ENCODE measurements around the gene MADD. TPM values are rescaled to one million over a fixed set of nuclear protein-coding genes. Genes with fewer than 3 reads are reported as not detected.

Gene MADD
- total RNA-seq, 4 donors from 2014 or later = 29.0 to 49.7 (median 38.1) TPM

DNA sequence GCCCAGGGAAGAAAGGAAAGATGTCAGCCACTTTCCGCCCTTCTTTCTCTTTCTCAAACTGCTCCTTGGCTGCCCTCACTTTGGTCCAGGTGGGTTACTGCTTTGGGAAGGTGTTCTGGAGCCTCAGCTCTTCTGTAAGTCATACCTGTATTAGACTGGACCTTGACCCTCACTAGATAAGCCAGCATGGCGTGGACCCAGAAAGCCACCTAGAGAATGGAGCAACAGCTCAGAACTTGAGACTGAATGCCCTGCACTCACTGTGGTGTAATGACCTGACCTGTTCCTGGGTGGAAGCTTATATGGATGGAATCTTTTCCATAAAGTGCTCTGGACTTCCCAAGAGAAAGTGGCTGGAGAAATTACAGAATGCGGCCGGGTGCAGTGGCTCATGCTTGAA, 36.9 kb upstream of the MADD start:
- WGBS, 2 donors = 93 to 100% methylated on average over 3 to 4 of the region's 4 CpGs
- Histone ChIP-seq H3K27me3 (no peaks in the 10 kb centered on the region), H3K36me3 (no peaks in the 10 kb centered on the region), H3K4me1 (peaks cover 0 to 7% of the 10 kb centered on the region in 2 donors), H3K4me3 (replicated peaks in 1 of 3) (no peak overlapping the region), H3K9me3 (no peaks in the 10 kb centered on the region), H3K27ac (no peak overlapping the region)
- no peak for DNase-seq
- TF ChIP-seq, protein P1, sequence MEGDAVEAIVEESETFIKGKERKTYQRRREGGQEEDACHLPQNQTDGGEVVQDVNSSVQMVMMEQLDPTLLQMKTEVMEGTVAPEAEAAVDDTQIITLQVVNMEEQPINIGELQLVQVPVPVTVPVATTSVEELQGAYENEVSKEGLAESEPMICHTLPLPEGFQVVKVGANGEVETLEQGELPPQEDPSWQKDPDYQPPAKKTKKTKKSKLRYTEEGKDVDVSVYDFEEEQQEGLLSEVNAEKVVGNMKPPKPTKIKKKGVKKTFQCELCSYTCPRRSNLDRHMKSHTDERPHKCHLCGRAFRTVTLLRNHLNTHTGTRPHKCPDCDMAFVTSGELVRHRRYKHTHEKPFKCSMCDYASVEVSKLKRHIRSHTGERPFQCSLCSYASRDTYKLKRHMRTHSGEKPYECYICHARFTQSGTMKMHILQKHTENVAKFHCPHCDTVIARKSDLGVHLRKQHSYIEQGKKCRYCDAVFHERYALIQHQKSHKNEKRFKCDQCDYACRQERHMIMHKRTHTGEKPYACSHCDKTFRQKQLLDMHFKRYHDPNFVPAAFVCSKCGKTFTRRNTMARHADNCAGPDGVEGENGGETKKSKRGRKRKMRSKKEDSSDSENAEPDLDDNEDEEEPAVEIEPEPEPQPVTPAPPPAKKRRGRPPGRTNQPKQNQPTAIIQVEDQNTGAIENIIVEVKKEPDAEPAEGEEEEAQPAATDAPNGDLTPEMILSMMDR (IDR thresholded peaks at IDR 0.05) = no peak
- TF ChIP-seq POLR2A (IDR thresholded peaks at IDR 0.05) = no peak
- intact Hi-C loops (cut with DNase I) = no loop called here

DNA sequence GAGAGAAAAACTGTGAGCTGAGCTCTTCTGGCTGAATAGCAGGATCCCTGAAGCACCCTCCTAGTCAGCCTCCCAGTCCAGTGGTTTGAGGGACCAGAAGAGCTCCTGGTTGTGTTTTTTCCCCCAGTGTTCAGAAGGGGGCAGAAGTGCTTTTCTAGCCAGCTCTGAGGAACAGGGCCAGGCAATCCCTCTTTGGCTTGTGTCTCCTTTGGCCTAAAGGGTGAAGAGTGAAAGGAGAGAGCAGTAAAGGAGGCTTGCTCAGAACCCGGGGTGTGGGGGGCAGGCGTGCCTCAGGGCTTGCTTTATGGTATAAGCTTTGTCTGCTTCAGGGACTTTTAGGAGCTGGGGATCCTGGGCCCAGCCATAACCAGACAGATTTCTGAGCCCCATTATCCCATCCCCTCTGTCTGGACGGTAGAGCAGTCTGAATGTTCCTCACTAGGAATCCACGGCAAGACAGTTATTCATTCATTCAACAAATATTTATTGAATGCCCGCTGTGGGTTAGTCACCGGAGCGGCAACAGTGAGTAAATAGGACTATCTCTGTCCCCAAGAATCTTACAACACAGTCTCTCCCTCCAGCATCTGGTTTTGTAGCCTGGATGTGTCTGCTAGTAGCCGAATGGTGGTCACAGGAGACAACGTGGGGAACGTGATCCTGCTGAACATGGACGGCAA, 35.8 kb upstream of the MADD start:
- Histone ChIP-seq H3K27ac (peak overlapping the region in 1 of 3 donors; percentile 51), H3K9me3 (no peaks in the 10 kb centered on the region), H3K4me3 (replicated peaks in 1 of 3) (no peak overlapping the region), H3K36me3 (peaks cover 3 to 5% of the 10 kb centered on the region in 2 donors), H3K27me3 (no peaks in the 10 kb centered on the region), H3K4me1 (peaks cover 0 to 7% of the 10 kb centered on the region in 2 donors)
- WGBS, 2 donors = 57 to 67% methylated on average over 11 of the region's 11 CpGs
- DNase-seq = no peak
- intact Hi-C loops (cut with DNase I) = no loop called here
- TF ChIP-seq, protein P1 (IDR thresholded peaks at IDR 0.05) = peak in 3 of 6 experiments; percentile 10 to 26 (median 16)
- TF ChIP-seq POLR2A (IDR thresholded peaks at IDR 0.05) = no peak

DNA sequence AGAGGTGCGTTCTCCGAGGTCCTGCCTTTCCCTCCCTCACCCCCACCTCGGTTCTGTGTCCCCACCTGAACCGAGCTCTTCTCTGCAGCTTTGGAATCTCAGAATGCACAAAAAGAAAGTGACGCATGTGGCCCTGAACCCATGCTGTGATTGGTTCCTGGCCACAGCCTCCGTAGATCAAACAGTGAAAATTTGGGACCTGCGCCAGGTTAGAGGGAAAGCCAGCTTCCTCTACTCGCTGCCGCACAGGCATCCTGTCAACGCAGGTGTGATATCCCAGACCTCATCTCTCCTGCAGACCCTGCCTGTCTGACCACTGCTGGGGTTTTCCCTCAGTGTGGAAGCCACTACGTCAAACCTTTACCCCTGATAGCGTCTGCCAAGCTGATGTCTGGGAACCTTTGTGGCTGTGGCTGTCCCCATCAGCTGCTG, 35.2 kb upstream of the MADD start:
- TF ChIP-seq, protein P1 (IDR thresholded peaks at IDR 0.05) = no peak
- peak in 1 of 2 donors; percentile 14 for TF ChIP-seq POLR2A (IDR thresholded peaks at IDR 0.05)
- Histone ChIP-seq H3K27ac (peak overlapping the region in 1 of 3 donors; percentile 51), H3K4me3 (replicated peaks in 1 of 3) (no peak overlapping the region), H3K36me3 (peaks cover 9% of the 10 kb centered on the region in 2 donors), H3K9me3 (no peaks in the 10 kb centered on the region), H3K4me1 (peaks cover 0 to 7% of the 10 kb centered on the region in 2 donors), H3K27me3 (no peaks in the 10 kb centered on the region)
- DNase-seq = peak; percentile 78 to 84
- WGBS, 2 donors = 32 to 46% methylated on average over 11 to 12 of the region's 12 CpGs
- intact Hi-C loops (cut with DNase I) = no loop called here

DNA sequence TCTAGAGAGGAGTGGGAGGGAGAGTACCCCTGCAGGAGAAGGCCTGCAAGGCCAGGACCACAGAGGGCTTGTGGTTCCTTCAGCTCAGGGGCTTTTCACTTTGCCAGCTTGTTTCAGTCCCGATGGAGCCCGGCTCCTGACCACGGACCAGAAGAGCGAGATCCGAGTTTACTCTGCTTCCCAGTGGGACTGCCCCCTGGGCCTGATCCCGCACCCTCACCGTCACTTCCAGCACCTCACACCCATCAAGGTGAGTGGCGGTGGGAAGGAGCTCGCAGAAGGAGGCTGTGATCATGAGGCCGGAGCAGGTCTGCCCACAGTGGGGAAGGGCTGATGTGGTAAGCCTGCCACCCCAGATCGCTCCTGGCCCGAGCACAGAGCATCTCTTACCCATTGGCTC, 34.8 kb upstream of the MADD start:
- Histone ChIP-seq H3K27ac (no peak overlapping the region), H3K4me1 (peaks cover 0 to 7% of the 10 kb centered on the region in 2 donors), H3K9me3 (no peaks in the 10 kb centered on the region), H3K27me3 (no peaks in the 10 kb centered on the region), H3K4me3 (replicated peaks in 1 of 3) (no peak overlapping the region), H3K36me3 (peaks cover 13 to 14% of the 10 kb centered on the region in 2 donors)
- WGBS, 2 donors = 92 to 93% methylated on average over 12 of the region's 12 CpGs
- DNase-seq = no peak
- TF ChIP-seq, protein P1 (IDR thresholded peaks at IDR 0.05) = no peak
- TF ChIP-seq POLR2A (IDR thresholded peaks at IDR 0.05) = no peak
- intact Hi-C loops (cut with DNase I) = no loop called here

DNA sequence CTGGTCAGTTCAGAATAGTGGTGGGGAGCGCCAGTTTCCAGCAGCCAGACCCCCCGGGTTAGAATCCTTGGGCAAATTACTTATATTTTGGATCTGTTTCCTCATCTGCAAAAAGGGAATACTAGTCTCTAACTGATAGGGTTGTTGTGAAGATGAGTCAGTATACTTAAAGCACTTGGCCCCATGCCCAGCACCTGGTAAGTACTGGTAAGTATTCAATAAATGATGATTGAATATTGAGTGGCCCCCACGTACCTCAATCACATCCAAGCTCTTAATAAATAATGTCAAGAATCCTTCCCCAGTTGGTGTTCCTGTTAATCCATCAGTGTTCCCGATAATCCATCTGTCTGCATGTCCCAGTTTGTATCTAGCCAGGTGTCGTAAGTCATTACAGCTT, 33.5 kb upstream of the MADD start:
- peaks cover 0 to 7% of the 10 kb centered on the region in 2 donors for H3K4me1 ChIP-seq
- no peak overlapping the region for H3K4me3 ChIP-seq (replicated peaks in 1 of 3)
- H3K36me3 ChIP-seq = peaks cover 22 to 24% of the 10 kb centered on the region in 2 donors
- DNase-seq = no peak
- intact Hi-C loops (cut with DNase I) = no loop called here
- 85 to 89% methylated on average over 5 of the region's 5 CpGs for WGBS, 2 donors
- H3K9me3 ChIP-seq = no peaks in the 10 kb centered on the region
- H3K27ac ChIP-seq = no peak overlapping the region
- TF ChIP-seq, protein P1 (IDR thresholded peaks at IDR 0.05) = no peak
- no peak for TF ChIP-seq POLR2A (IDR thresholded peaks at IDR 0.05)
- H3K27me3 ChIP-seq = no peaks in the 10 kb centered on the region

All from thyroid gland (tissue), 4 donors.